Hepatic stellate cell (primary cell): Measurements from ENCODE around the gene KRTAP10-7.
"Not testable (repeated sequence)": the region's sequence is repeated elsewhere in the genome, so short reads cannot be mapped to it uniquely, and the experiment has no call there.

Experiments used
- DNase-seq: peaks from one replicate; pipeline ENCODE4 v3.0.0; 2011; ENCODE audit warnings: low spot score

The KRTAP10-7 gene

DNA sequence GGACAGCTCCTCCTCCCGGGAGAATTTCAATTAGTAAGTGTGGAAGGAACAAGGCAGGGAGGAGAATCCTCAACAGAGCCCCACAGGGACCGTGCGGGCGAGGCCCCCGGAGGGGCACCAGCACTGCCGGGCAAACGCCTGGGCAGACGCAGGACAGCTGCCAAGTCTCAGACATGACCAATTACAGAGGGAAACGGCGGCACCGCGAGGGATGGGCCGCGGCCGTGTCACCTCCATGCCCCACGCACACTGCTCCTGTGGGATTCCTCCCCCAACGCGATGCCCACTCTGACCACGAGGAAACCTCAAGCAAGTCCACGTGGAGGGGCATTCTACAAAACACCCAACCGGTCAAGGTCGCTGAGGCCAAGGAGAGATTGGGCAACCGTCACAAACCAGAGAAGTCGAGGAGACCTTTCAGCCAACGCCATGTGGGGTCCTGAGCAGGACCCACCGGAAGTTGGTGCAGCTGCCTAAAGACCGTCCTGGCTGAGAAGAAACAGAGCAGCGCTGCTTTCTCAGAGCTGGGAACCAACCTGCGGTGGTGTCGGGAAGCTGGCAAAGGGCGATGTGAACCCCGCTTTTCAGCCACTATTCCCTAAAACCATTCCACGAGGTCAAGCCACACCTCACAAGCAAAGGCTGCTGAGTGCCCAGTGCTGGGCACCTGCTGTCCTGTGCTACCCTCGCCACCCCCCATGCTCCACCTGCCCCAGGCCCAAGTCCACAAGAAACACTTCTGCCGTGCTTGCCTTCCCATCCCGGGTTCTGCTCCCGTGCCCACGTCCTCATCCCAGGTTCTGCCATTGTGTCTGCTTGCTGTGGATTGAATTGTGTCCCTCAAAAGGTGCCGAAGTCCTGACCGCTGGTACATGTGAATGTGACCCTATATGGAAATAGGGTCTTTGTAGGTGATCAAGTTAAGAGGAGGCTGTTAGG, 28.3 kb upstream of the KRTAP10-7 start:
- no peak for DNase-seq

DNA sequence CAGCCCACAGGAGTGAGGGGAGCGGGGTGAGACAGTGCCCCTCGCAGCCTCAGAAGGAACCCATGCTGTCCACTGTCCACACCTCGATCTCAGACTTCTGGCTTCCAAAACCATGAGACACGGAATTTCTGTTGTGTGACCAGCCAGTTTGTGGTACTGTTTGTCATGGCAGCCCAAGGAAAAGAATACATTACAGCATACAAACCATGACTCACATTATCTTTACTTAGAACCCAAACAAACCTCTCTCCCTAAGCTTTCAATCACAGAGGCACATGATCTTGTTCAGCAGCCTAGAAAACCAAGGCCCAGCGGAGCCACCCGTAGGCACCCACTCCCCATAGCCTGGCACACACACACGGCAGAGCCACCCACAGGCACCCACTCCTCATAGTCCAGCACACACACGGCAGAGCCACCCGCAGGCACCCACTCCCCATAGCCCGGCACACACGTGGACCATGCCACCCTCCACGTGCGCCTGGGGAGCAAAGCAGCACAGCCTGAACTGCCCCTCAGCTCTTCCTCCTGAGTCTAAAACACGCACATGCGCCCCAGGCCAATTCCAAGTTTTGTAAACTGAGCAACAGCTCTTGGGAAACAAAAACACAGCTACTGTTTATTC, 27.3 kb upstream of the KRTAP10-7 start:
- peak; percentile 48 for DNase-seq

DNA sequence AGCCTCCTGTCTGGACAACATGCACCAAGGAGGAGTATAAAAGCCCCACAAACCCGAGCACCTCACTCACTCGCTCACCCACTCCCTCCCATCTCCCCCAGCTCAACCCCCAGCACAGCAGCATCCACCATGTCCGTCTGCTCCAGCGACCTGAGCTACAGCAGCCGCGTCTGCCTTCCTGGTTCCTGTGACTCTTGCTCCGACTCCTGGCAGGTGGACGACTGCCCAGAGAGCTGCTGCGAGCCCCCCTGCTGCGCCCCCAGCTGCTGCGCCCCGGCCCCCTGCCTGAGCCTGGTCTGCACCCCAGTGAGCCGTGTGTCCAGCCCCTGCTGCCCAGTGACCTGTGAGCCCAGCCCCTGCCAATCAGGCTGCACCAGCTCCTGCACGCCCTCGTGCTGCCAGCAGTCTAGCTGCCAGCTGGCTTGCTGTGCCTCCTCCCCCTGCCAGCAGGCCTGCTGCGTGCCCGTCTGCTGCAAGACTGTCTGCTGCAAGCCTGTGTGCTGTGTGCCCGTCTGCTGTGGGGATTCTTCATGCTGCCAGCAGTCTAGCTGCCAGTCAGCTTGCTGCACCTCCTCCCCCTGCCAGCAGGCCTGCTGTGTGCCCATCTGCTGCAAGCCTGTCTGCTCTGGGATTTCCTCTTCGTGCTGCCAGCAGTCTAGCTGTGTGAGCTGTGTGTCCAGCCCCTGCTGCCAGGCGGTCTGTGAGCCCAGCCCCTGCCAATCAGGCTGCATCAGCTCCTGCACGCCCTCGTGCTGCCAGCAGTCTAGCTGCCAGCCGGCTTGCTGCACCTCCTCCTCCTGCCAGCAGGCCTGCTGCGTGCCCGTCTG, 26.6 kb upstream of the KRTAP10-7 start, which contains the start of gene KRTAP10-4:
Gene KRTAP10-4, plus strand, starts transcription at position 100 of the 827 bp plus-strand sequence. Its CDS starts 30 bp downstream, at position 130.
- not testable (repeated sequence) for DNase-seq

DNA sequence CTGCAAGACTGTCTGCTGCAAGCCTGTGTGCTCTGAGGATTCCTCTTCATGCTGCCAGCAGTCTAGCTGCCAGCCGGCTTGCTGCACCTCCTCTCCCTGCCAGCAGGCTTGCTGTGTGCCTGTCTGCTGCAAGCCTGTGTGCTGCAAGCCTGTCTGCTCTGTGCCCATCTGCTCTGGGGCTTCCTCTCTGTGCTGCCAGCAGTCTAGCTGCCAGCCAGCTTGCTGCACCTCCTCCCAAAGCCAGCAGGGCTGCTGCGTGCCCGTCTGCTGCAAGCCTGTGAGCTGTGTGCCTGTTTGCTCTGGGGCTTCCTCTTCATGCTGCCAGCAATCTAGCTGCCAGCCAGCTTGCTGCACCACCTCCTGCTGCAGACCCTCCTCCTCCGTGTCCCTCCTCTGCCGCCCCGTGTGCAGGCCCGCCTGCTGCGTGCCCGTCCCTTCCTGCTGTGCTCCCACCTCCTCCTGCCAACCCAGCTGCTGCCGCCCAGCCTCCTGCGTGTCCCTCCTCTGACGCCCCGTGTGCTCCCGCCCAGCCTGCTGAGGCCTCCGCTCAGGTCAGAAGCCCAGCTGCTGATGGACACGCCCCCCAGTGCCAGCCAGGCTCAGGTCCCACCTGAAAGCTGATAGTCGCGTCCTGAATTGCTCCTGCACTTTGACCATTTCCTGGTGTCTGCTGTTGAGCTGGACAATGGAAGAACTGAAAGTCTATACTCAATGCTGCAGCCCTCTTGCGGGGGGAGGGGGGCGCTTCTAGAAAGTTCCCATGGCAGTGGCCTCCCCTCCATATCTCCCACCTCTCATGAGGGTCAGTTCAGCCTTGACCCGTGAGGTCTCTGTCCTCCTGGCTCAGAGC, 25.7 kb upstream of the KRTAP10-7 start:
- DNase-seq, result no peak

DNA sequence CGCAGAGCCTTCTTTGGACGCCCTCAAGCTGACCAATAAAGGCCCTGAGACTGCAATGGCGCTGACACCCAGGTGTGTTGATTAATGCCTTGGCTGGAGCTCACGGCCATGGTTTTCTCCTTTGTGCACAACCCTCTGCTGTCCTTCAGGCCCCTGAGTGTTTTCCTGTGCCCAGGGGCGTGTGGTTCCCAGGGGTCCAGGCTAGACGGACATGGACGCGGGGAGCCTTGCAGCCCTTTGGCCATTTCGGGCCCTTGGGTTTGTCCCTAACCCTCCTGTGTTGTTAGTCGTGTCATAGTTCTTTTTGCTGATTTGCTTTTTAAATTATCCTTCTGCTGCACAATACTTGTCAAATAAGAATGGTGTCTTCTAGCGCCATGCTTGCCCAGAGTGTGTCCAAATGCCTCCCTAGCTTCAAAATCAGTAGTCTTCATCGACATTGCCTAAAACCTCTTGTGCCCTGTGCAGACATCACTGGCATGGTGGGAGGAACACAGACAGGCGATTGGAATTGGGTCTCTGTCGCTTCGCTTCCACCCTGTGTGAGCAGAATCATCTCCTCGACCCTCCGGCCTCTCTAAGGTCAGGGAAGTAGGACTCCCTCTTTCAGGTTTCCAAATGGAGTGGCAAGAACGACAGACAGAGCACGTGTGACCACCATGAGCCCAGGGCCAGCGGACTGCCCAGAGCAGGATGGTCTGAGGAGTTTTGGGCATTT, 24.9 kb upstream of the KRTAP10-7 start:
- no peak for DNase-seq

DNA sequence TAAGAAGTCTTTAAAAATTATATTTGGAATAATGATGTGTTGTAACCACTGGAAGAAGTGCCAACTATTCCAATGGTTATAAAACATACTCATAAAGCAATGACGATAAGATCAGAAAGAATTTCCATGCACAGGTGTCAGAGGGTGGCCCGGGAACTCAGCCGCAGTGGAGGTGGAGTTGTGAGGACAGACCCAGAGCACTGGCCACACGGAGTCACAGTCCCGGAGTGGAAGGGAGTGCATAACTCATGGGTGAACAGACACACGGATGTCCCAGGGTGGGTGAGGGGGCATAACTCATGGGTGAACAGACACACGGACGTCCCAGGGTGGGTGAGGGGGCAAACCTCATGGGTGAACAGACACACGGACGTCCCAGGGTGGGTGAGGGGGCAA, 24.4 kb upstream of the KRTAP10-7 start:
- no peak for DNase-seq

DNA sequence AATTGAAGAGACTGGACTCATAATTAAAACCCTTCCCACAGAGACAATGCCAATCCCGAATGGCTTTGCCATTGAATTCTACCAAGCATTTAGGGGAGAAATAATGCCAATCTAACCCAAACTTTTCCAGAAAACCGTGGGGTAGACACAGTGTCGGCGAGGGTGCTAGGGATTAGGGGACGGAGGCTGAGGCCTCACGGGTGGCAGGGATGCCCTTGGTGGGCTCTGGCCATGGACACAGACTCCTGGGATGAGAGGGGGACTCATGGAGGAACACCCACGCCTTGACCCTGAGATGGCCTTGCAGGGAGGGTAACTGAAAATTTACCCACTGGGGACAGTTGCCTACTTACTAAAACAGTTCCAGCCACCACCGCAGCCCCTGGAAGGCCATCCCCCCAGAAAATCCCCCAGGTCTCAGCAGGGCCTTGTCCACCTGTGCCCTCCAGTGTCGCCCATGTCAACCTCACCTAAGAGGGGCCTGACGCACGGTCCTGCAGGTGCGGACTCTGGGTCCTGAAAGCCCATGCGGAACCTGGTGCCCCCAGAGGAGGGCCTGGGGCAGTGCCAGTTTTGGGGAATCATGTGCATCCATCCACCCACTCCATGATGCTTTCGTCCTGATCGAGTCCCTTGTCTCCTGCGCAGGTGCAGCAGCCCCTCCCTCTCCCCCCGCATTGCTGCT, 21.9 kb upstream of the KRTAP10-7 start:
- no peak for DNase-seq

DNA sequence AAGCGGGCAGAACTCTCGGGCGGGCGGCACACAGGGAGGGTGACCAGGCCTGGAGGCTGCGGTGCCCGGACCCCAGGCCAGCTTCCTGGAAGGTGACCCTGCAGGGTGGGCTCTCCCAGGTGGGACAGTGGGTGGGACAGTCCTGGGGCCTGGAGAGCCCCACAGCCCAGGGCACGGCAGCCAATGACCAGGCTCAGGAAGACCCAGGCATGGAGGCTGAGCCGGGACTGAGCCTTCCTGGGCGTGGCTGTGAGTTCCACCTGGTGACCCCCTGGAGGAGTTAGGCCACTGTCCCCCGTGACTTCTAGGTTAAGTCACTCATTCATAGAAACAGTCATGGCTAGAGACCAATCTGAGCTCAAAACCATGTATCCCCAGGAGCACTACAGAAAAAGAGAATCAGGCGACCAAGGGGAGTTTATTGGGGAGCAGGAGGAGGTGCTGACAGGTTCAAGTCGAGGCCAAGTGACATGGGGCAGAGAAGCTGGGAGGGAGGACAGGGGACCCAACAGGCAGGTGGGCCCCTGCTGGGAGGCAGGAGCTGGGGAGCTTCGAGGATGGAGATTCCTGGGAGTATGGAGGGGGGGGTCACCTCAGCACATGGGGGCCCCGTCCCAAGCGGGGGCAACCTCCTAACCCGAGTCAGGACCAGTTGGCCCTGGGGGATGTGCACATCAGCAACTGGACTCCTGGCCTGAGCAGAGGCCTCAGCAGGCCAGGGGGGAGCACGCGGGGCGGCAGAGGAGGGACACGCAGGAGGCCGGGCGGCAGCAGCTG, 21.2 kb upstream of the KRTAP10-7 start:
- DNase-seq, result no peak

DNA sequence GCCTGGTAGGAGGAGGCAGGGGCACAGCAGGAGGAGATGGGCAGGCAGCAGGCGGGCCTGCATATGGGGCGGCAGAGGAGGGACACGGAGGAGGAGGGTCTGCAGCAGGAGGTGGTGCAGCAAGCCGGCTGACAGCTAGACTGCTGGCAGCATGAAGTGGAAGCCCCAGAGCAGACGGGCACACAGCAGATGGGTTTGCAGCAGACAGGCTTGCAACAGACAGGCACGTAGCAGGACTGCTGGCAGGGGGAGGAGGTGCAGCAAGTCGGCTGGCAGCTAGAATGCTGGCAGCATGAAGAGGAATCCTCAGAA, 20.6 kb upstream of the KRTAP10-7 start:
- no peak for DNase-seq

DNA sequence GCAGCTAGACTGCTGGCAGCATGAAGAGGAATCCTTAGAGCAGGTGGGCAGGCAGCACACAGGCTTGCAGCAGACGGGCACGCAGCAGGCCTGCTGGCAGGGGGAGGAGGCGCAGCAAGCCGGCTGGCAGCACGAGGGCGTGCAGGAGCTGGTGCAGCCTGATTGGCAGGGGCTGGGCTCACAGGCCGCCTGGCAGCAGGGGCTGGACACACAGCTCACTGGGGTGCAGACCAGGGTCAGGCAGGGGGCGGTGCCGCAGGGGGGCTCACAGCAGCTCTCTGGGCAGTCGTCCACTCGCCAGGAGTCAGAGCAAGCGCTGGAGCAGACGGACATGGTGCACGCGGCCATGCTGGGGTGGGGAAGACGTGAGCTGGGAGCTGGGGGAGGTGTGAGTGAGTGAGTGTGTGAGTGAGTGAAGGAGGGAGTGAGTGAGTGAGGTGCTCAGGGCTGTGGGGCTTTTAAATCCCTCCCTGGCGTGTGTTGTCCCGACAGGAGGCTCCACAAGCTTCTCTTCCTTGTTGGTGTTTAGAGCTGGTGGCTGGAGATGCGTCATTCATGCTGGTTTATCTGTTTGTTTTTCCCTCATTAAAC, 20.1 kb upstream of the KRTAP10-7 start, which contains the start of gene KRTAP10-5:
Gene KRTAP10-5, minus strand, starts transcription at position 374 of the 591 bp plus-strand sequence. Its CDS starts 26 bp downstream, at position 348.
- DNase-seq, result not testable (repeated sequence)

DNA sequence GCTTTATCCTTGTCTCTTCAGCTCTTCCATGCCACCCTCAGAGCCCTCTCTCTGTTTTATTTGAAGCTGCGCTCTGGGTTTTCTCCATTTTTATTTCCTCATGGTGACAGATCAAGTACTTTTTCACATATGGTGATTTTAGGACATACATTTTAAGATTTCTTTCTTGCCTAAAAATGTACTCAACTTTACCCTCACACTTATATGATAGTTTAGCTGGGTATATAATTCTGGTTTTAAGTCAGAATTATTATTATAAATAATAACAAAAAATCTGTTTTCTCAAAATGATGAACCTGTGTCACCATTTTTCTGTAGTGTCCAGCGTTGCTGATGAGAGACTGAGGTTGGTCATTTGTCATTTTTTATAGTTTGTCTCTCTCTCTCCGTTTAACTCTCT, 19.2 kb upstream of the KRTAP10-7 start:
- DNase-seq, result no peak

DNA sequence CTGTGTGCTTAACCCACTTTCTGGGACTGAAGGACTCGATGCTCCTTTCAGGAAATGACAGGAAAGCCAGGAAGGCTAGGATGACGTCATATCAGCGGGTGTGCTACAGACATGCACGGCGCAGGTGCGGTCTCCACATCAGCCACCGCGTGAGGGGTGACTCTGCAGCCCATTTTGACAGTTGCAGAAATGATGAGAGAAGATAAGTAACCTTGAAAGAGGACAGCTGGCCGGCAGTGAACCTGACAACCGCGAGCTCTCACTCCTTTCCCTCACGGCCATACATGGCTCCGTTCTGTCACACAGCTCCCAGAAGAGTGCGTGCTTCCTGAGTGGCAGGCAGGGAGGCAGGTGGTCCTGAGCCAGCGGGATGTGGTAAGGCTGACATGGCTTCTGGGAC, 18.3 kb upstream of the KRTAP10-7 start:
- no peak for DNase-seq

DNA sequence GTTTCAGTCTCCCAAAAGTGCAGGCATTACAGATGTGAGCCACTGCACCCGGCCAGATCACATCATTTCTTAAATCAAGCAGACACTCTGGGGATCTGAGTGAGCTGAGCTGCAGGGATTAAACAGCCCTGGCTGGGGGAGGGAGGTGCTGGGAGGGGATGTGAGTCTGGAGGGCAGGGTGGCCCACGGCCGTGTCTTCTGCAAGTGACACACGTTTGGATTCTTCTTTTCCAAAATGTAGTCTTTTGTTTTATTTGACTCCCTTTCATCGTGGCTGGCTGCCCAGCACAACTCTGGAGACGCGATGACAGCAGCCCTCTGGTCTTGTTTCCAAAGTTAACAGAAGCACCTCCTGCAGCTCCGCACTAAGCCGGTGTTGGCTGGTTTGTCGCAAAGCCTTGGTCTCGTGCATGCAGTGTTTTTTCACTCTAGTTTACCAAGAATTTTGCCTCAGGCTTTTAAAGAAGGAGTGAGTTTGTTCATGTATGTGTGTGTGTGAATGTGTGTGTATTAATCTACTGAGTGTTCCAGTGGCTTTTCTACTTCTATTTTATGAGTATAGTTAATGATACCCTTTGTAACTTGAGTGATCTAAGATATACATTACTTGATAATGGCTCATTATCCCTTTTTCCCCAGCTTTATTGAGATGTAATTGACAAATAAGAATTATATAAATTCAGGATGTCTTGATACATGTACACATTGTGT, 17.2 kb upstream of the KRTAP10-7 start:
- DNase-seq, result no peak

DNA sequence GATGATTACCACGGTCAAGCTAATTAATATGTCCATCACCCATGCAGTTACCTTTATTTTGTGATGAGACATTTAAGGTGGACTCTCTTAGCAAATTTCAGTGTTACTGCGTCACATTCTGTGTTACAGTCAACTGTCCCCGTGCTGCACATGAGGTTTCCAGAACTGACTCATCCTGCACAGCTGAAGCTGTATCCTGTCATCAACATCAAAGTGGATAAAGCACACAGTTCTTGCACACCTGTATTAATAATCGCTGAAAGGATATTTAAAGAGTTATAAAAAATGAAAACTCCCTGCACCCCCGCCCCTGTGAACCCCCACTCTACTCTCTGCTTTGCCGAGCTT, 16.6 kb upstream of the KRTAP10-7 start:
- DNase-seq, result no peak

DNA sequence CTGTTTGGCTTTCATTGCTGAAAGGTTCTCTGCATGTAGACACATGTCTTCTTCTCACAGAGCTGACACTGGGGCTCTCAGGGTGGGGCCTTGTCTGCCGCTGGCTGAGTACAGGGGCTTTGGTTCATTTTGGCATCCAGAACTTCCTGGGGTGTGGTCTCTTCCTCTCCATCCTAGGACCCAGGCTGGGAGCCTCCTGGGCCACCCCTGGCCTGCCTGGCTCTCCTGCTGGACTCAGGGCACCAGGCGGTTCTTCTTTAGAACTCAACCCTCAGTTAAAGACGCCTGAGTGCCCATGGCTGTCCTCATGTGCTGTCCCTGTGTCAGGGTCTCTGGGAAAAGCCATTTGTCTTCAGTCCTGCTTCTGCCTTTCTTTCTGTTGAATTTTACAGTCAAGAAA, 14.5 kb upstream of the KRTAP10-7 start:
- DNase-seq, result no peak

DNA sequence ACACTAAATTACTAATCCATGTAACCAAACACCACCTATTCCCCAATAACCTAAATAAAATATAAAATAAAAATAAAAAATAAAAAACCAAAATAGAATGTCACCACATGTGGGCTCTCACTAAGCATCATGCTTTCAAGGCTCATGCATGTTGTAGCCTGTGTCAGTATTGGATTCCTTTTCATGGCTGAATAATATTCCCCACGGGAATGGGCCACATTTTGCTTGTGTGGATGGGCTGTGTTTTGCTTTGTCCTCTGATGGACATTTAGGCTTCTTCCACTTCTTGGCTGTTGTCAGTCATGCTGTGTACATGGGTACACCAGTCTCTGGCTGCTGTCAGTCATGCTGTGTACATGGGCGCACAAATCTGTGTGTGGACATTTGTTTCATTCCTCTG, 11.3 kb upstream of the KRTAP10-7 start:
- DNase-seq, result no peak

DNA sequence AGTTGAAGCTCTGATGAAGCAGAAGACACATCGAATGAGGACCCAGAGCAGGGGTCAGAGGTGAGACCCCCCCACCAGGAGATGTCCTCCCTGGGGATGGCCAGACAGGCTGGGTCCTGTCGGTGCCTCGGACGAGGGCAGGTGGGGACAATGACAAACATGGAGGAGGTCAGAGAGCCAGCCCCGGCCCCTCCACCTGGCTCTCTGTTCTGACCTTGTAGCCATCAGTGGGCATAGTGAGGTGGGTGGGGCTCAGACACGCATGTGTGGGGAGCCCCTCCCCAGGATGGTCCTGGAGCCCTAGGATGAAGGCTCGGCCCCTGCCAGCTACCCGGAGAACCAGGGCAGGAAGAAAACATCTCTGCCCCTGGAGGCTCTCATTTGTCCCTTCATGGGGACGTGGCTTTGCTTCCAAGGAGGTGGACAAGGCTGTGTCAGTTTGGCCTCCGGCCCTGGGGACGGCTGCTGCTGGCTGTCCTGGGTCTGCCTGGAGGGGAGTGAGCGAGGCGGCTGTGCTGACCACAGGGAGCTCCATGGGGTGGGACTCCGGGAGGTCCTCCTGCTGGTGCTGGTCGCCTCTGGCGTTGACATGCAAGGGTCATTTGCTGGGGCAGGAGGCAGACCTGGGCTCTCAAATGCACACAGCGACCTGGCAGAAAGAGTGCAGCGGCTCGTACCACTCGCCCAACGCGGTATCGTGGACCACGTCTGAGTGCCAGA, 10.7 kb upstream of the KRTAP10-7 start:
- DNase-seq, result no peak

DNA sequence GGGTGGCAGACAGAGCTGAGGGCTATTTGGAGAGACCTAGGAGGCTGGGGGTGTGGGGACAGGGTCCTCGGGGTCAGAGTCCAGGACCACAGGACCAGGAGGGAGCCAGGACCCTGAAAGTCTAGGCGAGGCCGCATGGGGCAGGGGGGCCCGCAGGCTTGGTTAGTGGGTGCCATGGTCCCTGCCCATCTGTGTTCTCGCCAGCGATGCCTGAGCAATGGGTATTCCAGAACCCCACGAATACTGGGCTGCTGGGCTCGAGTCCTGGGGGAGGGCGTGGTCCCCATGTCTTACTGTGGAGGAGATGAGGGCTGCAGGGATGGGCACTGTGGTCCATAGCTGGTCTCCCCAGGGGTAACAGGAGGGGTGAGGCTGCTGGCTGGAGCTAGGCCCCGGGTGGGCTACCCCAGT, 10.1 kb upstream of the KRTAP10-7 start:
- DNase-seq, result no peak
